K562 (cell line): ENCODE measurements around the gene NPTXR. TPM values are rescaled to one million over a fixed set of nuclear protein-coding genes. Genes with fewer than 3 reads are reported as not detected.
A peak's percentile ranks its signal among the peaks of the same experiment; 100 is the strongest.

Experiments used
- BMI1 ChIP-seq: fragments of 150-350 bp; IDR thresholded peaks from 2 replicates; pipeline ENCODE4 v1.6.1; 2014; ENCODE audit warnings: low read length
- CHD2 ChIP-seq: IDR thresholded peaks from 2 replicates; pipeline ENCODE4 v1.6.1; 2011; ENCODE audit warnings: low read depth, low read length
- CREM ChIP-seq: IDR thresholded peaks from 2 replicates; pipeline ENCODE4 v1.6.1; 2014; ENCODE audit warnings: antibody characterized with exemption, low read depth
- FOSL1 ChIP-seq: fragments of 200-800 bp; sonication (Bioruptor generic); conservative IDR thresholded peaks from 2 replicates; pipeline ENCODE4 v1.6.1; 2016; ENCODE audit warnings: missing genetic modification characterization, missing compliant biosample characterization
- FOXK2 ChIP-seq, 2 experiments: fragments of 450-650 bp; IDR thresholded peaks in 1 of 2; conservative IDR thresholded peaks in 1 of 2; 2 replicates each; pipeline ENCODE4 v1.6.1; 2016; ENCODE audit warnings: low read depth in 2 of 2, mild to moderate bottlenecking in 1 of 2
- HSF4 ChIP-seq: fragments of 250-450 bp; sonication (Bioruptor Pico); IDR thresholded peaks from 2 replicates; pipeline ENCODE4 v2.1.2; 2022; ENCODE audit warnings: mild to moderate bottlenecking, moderate library complexity, borderline replicate concordance
- JUNB ChIP-seq: fragments of 450-650 bp; formaldehyde crosslinking; conservative IDR thresholded peaks from 2 replicates; pipeline ENCODE4 v1.4.0; 2020; ENCODE audit warnings: mild to moderate bottlenecking
- KHSRP ChIP-seq: fragments of 450-650 bp; IDR thresholded peaks from 2 replicates; pipeline ENCODE4 v1.6.1; 2017
- NCOA2 ChIP-seq, 2 experiments: fragments of 450-650 bp; IDR thresholded peaks; 2 replicates each; pipeline ENCODE4 v1.6.1; 2018; ENCODE audit warnings: mild to moderate bottlenecking in 2 of 2, moderate library complexity in 1 of 2; ENCODE audit not compliant: partially characterized antibody in 2 of 2
- SLC30A9 ChIP-seq: fragments of 250-450 bp; sonication (Bioruptor Pico); IDR thresholded peaks from 2 replicates; pipeline ENCODE4 v1.8.0; 2022; ENCODE audit warnings: mild to moderate bottlenecking, moderate library complexity
- ZNF24 ChIP-seq: fragments of 450-650 bp; IDR thresholded peaks from 2 replicates; pipeline ENCODE4 v1.6.1; 2016
- ZNF316 ChIP-seq: fragments of 450-650 bp; IDR thresholded peaks from 2 replicates; pipeline ENCODE4 v1.6.1; 2016
- polyA plus RNA-seq, 8 experiments: library from polyadenylated mRNA; depleted of rRNA in 4 of 8; stranded (reverse) in 5 of 8; unstranded in 3 of 8; fragments of >200 nt; fragmentation: Nextera tagmentation in 2 of 8; fragmentation: Illumina TruSeq in 1 of 8; extraction: Ambion mirVana in 2 of 8; extraction: Trizol in 1 of 8; gene quantifications; 2 replicates each; pipeline versions ENCODE4 v1.2.1 to v1.2.3, GENCODE V29; 2011 to 2014; ENCODE audit warnings: inconsistent platforms in 1 of 8, missing spikeins in 1 of 8
- total RNA-seq, 7 experiments: library from RNA; depleted of rRNA in 6 of 7; stranded (reverse); fragments of >200 nt in 6 of 7; fragmentation: Illumina TruSeq in 2 of 7; extraction: Trizol in 2 of 7; gene quantifications; 2 replicates each; pipeline versions ENCODE4 v1.2.1 to v1.2.3, GENCODE V29; 2011 to 2021; ENCODE audit warnings: low replicate concordance in 1 of 7
- TF ChIP-seq, protein P1 (sequence below): fragments of 450-650 bp; IDR thresholded peaks from 2 replicates; pipeline ENCODE4 v1.6.1; 2017; ENCODE audit warnings: mild to moderate bottlenecking, moderate library complexity
- TF ChIP-seq, protein P2 (sequence below), 2 experiments: fragments of 450-650 bp; conservative IDR thresholded peaks; 2 replicates each; pipeline ENCODE4 v1.6.1; 2017; ENCODE audit warnings: mild to moderate bottlenecking in 2 of 2, moderate library complexity in 2 of 2
- TF ChIP-seq, protein P3 (sequence below): sonication (generic); formaldehyde crosslinking; IDR thresholded peaks from 2 replicates; pipeline ENCODE4 v1.8.1; 2023; ENCODE audit warnings: mild to moderate bottlenecking, missing genetic modification reagents
- TF ChIP-seq, protein P4 (sequence below): sonication (generic); formaldehyde crosslinking; IDR thresholded peaks from 2 replicates; pipeline ENCODE4 v1.8.0; 2022; ENCODE audit warnings: mild to moderate bottlenecking, missing genetic modification reagents, borderline replicate concordance
- TF ChIP-seq, protein P5 (sequence below): sonication (generic); formaldehyde crosslinking; IDR thresholded peaks from 2 replicates; pipeline ENCODE4 v1.8.0; 2022; ENCODE audit warnings: mild to moderate bottlenecking, missing genetic modification reagents

The NPTXR gene
- total and polyA plus RNA-seq, 9 of the 15 experiments (the other 6 are each of a cell fraction or from before 2014, with no cell fraction given): 0.01 to 3.1 (median 1.1) TPM

DNA sequence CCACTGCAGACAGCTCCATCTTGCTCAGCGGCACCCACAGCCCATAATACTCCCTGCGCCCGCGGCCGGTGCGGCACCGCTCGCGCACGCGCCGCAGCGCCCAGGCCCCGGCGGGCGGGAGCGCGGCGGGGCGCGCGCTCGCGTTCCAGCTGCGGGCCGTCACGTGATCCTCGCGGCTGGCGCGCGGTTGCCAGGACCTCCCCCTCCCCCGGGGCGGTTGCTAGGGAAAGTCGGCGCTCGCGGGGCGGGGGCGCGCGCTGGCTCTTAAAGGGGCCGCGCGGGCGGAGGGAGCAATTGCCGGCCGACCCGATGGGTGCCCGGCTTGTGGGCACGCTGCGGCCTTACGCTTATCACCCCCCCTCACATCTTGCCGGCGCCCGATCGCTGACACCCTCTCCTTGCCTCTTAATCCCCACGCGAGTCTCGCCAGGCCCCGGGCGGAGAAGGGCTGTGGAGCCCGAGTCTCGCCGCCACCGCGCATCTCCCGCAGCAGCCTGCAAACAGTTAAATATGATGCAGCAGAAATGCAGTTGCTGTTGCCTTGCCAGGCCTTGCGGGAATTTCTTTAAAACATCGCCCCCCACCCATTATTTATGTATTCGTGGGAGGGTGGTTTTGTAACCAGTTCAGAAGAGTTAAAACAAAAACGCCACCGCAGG is 28.5 kb upstream of the NPTXR start, which contains the start of gene CBX6 (continued):
- TF ChIP-seq, protein P1, sequence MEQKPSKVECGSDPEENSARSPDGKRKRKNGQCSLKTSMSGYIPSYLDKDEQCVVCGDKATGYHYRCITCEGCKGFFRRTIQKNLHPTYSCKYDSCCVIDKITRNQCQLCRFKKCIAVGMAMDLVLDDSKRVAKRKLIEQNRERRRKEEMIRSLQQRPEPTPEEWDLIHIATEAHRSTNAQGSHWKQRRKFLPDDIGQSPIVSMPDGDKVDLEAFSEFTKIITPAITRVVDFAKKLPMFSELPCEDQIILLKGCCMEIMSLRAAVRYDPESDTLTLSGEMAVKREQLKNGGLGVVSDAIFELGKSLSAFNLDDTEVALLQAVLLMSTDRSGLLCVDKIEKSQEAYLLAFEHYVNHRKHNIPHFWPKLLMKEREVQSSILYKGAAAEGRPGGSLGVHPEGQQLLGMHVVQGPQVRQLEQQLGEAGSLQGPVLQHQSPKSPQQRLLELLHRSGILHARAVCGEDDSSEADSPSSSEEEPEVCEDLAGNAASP: no peak
- TF ChIP-seq HSF4 (CRISPR knock-in tag): no peak
- no peak for TF ChIP-seq ZNF24
- no peak; a peak in 1 of 4 replicates for TF ChIP-seq FOXK2 (conservative IDR thresholded peaks at IDR 0.05 in 1 of 2, IDR thresholded peaks at IDR 0.05 in 1 of 2; ENCODE audit: low read depth in 2 of 2)
- TF ChIP-seq FOSL1 (tag): peak; percentile 36; the same call in 1 of the 2 replicates
- TF ChIP-seq, protein P2, sequence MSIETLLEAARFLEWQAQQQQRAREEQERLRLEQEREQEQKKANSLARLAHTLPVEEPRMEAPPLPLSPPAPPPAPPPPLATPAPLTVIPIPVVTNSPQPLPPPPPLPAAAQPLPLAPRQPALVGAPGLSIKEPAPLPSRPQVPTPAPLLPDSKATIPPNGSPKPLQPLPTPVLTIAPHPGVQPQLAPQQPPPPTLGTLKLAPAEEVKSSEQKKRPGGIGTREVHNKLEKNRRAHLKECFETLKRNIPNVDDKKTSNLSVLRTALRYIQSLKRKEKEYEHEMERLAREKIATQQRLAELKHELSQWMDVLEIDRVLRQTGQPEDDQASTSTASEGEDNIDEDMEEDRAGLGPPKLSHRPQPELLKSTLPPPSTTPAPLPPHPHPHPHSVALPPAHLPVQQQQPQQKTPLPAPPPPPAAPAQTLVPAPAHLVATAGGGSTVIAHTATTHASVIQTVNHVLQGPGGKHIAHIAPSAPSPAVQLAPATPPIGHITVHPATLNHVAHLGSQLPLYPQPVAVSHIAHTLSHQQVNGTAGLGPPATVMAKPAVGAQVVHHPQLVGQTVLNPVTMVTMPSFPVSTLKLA (conservative IDR thresholded peaks at IDR 0.05): no peak; a peak in 1 of 4 replicates
- TF ChIP-seq KHSRP: no peak
- no peak for TF ChIP-seq BMI1
- TF ChIP-seq, protein P3, sequence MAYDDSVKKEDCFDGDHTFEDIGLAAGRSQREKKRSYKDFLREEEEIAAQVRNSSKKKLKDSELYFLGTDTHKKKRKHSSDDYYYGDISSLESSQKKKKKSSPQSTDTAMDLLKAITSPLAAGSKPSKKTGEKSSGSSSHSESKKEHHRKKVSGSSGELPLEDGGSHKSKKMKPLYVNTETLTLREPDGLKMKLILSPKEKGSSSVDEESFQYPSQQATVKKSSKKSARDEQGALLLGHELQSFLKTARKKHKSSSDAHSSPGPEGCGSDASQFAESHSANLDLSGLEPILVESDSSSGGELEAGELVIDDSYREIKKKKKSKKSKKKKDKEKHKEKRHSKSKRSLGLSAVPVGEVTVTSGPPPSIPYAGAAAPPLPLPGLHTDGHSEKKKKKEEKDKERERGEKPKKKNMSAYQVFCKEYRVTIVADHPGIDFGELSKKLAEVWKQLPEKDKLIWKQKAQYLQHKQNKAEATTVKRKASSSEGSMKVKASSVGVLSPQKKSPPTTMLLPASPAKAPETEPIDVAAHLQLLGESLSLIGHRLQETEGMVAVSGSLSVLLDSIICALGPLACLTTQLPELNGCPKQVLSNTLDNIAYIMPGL (CRISPR knock-in tag): no peak
- 0 out of 2 replicates have a peak, but pooled peaks have one; percentile 5 for TF ChIP-seq CHD2
- TF ChIP-seq, protein P4, sequence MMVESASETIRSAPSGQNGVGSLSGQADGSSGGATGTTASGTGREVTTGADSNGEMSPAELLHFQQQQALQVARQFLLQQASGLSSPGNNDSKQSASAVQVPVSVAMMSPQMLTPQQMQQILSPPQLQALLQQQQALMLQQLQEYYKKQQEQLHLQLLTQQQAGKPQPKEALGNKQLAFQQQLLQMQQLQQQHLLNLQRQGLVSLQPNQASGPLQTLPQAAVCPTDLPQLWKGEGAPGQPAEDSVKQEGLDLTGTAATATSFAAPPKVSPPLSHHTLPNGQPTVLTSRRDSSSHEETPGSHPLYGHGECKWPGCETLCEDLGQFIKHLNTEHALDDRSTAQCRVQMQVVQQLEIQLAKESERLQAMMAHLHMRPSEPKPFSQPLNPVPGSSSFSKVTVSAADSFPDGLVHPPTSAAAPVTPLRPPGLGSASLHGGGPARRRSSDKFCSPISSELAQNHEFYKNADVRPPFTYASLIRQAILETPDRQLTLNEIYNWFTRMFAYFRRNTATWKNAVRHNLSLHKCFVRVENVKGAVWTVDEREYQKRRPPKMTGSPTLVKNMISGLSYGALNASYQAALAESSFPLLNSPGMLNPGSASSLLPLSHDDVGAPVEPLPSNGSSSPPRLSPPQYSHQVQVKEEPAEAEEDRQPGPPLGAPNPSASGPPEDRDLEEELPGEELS (CRISPR knock-in tag): no peak
- TF ChIP-seq, protein P5, sequence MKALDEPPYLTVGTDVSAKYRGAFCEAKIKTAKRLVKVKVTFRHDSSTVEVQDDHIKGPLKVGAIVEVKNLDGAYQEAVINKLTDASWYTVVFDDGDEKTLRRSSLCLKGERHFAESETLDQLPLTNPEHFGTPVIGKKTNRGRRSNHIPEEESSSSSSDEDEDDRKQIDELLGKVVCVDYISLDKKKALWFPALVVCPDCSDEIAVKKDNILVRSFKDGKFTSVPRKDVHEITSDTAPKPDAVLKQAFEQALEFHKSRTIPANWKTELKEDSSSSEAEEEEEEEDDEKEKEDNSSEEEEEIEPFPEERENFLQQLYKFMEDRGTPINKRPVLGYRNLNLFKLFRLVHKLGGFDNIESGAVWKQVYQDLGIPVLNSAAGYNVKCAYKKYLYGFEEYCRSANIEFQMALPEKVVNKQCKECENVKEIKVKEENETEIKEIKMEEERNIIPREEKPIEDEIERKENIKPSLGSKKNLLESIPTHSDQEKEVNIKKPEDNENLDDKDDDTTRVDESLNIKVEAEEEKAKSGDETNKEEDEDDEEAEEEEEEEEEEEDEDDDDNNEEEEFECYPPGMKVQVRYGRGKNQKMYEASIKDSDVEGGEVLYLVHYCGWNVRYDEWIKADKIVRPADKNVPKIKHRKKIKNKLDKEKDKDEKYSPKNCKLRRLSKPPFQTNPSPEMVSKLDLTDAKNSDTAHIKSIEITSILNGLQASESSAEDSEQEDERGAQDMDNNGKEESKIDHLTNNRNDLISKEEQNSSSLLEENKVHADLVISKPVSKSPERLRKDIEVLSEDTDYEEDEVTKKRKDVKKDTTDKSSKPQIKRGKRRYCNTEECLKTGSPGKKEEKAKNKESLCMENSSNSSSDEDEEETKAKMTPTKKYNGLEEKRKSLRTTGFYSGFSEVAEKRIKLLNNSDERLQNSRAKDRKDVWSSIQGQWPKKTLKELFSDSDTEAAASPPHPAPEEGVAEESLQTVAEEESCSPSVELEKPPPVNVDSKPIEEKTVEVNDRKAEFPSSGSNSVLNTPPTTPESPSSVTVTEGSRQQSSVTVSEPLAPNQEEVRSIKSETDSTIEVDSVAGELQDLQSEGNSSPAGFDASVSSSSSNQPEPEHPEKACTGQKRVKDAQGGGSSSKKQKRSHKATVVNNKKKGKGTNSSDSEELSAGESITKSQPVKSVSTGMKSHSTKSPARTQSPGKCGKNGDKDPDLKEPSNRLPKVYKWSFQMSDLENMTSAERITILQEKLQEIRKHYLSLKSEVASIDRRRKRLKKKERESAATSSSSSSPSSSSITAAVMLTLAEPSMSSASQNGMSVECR (CRISPR knock-in tag): peak; percentile 57; the same call in 1 of the 2 replicates
- TF ChIP-seq SLC30A9 (CRISPR knock-in tag): no peak
- 0 out of 2 replicates have a peak, but pooled peaks have one; percentile 1 for TF ChIP-seq CREM
- TF ChIP-seq ZNF316: peak; percentile 84
- no peak for TF ChIP-seq NCOA2 (IDR thresholded peaks at IDR 0.05; ENCODE audit: partially characterized antibody in 2 of 2)
- no peak for TF ChIP-seq JUNB (CRISPR knock-in tag)
